Measurements from ENCODE around the gene DAB2IP.

DNA sequence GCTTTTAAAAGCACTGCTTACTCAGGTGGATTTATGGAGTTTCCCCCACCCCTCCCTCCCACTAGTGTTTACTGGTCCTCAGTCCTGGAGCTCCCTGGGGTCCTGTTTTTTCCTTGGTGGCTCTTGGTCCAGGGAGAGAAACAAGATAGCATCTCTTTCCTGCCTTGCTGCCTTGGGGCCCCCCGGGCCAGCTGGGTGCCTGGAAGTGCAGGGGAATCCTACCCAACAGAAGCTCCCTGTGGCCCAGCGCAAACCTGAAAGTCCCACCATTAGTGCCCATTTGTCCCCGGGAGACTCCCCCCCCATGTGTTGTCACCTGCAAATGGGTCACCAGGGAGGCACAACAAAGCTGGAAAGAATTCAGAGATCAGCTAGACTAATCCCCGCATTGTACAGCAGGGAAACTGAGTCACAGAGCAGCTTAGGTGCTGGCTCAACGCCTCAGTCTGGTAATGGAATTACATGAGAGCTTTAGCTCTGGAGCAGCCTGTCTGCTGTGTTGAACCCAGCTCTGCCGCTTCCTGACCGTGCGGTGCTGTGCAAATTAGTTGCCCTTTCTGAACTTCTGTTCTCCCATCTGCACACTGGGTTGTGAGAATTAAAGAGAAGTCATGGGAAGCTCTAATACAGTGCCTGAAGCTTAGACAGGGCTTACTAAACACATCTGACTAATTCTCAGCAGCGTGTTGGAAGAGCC, 38.2 kb downstream of the DAB2IP start:
- TF ChIP-seq, protein P1, sequence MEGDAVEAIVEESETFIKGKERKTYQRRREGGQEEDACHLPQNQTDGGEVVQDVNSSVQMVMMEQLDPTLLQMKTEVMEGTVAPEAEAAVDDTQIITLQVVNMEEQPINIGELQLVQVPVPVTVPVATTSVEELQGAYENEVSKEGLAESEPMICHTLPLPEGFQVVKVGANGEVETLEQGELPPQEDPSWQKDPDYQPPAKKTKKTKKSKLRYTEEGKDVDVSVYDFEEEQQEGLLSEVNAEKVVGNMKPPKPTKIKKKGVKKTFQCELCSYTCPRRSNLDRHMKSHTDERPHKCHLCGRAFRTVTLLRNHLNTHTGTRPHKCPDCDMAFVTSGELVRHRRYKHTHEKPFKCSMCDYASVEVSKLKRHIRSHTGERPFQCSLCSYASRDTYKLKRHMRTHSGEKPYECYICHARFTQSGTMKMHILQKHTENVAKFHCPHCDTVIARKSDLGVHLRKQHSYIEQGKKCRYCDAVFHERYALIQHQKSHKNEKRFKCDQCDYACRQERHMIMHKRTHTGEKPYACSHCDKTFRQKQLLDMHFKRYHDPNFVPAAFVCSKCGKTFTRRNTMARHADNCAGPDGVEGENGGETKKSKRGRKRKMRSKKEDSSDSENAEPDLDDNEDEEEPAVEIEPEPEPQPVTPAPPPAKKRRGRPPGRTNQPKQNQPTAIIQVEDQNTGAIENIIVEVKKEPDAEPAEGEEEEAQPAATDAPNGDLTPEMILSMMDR (IDR thresholded peaks at IDR 0.05) = no peak
- no peak for TF ChIP-seq ZFX (IDR thresholded peaks at IDR 0.05; ENCODE audit: borderline replicate concordance)
